ENCODE data around the gene FAAP100. TPM values are rescaled to one million over a fixed set of nuclear protein-coding genes. Genes with fewer than 3 reads are reported as not detected.

FAAP100 gene
- total RNA-seq, 1 experiment from 2014 or later, result 34.0 TPM

DNA sequence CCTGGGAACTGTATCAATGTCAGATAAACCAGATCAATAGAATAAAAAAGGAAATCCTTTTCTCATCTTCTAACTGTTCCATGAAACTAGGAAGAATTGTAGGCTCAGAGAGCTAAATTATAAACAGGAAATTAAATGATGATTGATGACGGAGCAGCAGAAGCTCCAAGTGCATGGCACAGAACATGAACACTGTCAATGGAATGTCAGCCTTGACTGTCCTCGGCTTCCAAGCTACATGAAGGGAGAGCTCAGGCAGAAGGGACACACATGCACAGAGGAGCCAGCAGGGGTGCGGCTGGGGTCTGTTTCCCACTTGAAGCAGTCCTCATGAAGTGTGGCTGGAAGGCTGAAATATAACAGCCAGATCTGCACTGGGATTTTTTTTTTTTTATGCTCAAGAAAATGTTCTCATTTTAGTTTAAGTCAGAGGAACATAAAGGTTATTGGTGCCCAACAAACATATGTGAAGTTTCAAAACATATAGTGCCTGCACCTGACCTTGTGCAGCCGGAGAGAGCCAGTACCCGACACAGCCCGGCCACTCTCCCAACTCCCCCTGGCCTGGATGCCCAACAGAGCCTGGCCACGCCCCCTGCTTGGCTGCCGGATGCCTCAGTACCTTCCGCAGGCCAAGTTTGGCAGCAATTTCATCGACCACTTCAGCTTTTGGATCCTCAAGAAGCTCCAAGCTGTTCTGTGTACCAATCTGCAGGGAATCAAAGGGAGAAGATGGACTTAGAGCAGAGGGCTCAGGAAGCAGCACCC, 47.8 kb upstream of the FAAP100 start:
- ChIA-PET POLR2A (ENCODE audit: unreplicated experiment) (interaction anchor here (0.6 kb wide), 1 partner anchor 36 kb away, joined by 3 read pairs; no protein-coding TSS in a partner anchor), CTCF (interaction anchor here (0.7 to 1.6 kb wide), 2 partner anchors 115 to 237 kb away, joined by 3 to 4 read pairs; no protein-coding TSS in a partner anchor)
- intact Hi-C loops (cut with micrococcal nuclease; ENCODE audit: unreplicated experiment), result no loop called here
- H3K9me2 ChIP-seq (ENCODE audit: insufficient read depth), result no peaks in the 10 kb centered on the region
- peaks cover 17% of the 10 kb centered on the region; the same call in 1 of the 2 replicates for H4K20me1 ChIP-seq (ENCODE audit: insufficient read depth)
- no peak for TF ChIP-seq CTCF (conservative IDR thresholded peaks at IDR 0.05)
- no peak for TF ChIP-seq EZH2 (IDR thresholded peaks at IDR 0.05; ENCODE audit: low read depth)
- peaks cover 20% of the 10 kb centered on the region for H3F3A ChIP-seq (ENCODE audit: insufficient read depth, low read depth)
- H3K4me1 ChIP-seq (replicated peaks; ENCODE audit: insufficient read depth), result no peaks in the 10 kb centered on the region
- peaks cover 11% of the 10 kb centered on the region; the same call in 1 of the 2 replicates for H3K79me2 ChIP-seq (ENCODE audit: low read depth)
- H3K4me2 ChIP-seq, result no peak overlapping the region
- BruUV-seq (replicated peaks), result no TSS peak
- H3K27me3 ChIP-seq (ENCODE audit: insufficient read depth, low read depth), result no peaks in the 10 kb centered on the region
- no peak overlapping the region for H2AFZ ChIP-seq
- H3K4me3 ChIP-seq, result no peak overlapping the region
- peaks cover 11% of the 10 kb centered on the region for H3K36me3 ChIP-seq (ENCODE audit: low read depth)
- H3K27ac ChIP-seq, result no peak overlapping the region
- DNase-seq, result no peak
- no peaks in the 10 kb centered on the region for H3K9me3 ChIP-seq (ENCODE audit: insufficient read depth, low read depth)

GRCh38 chr17:81593105-81593871, 41.1 kb upstream of the FAAP100 start:
- BruUV-seq (replicated peaks), result no TSS peak
- Histone ChIP-seq H3K27ac (no peak overlapping the region), H3K4me3 (no peak overlapping the region), H3K79me2 (ENCODE audit: low read depth) (no peaks in the 10 kb centered on the region), H3K27me3 (ENCODE audit: insufficient read depth, low read depth) (no peaks in the 10 kb centered on the region), H3K4me1 (replicated peaks; ENCODE audit: insufficient read depth) (no peaks in the 10 kb centered on the region), H3K9me2 (ENCODE audit: insufficient read depth) (no peaks in the 10 kb centered on the region), H4K20me1 (ENCODE audit: insufficient read depth) (peaks cover 11% of the 10 kb centered on the region), H3K36me3 (ENCODE audit: low read depth) (0 out of 2 replicates have a peak, but pooled peaks cover 4% of the 10 kb centered on the region), H3K9me3 (ENCODE audit: insufficient read depth, low read depth) (no peaks in the 10 kb centered on the region), H3F3A (ENCODE audit: insufficient read depth, low read depth) (peaks cover 7% of the 10 kb centered on the region), H2AFZ (no peak overlapping the region), H3K4me2 (no peak overlapping the region)
- TF ChIP-seq CTCF (conservative IDR thresholded peaks at IDR 0.05) (no peak), EZH2 (IDR thresholded peaks at IDR 0.05; ENCODE audit: low read depth) (no peak)
- no peak for DNase-seq
- POLR2A ChIA-PET (ENCODE audit: unreplicated experiment), result no interaction called here
- intact Hi-C loops (cut with micrococcal nuclease; ENCODE audit: unreplicated experiment), result no loop called here
- CTCF ChIA-PET, result no interaction called here

GRCh38 chr17:81591971-81592370, 39.8 kb upstream of the FAAP100 start:
- Histone ChIP-seq H2AFZ (no peak overlapping the region), H3K27me3 (ENCODE audit: insufficient read depth, low read depth) (no peaks in the 10 kb centered on the region), H3K79me2 (ENCODE audit: low read depth) (no peaks in the 10 kb centered on the region), H3K4me2 (no peak overlapping the region), H4K20me1 (ENCODE audit: insufficient read depth) (peaks cover 11% of the 10 kb centered on the region), H3F3A (ENCODE audit: insufficient read depth, low read depth) (peaks cover 7% of the 10 kb centered on the region), H3K4me1 (replicated peaks; ENCODE audit: insufficient read depth) (no peaks in the 10 kb centered on the region), H3K9me2 (ENCODE audit: insufficient read depth) (no peaks in the 10 kb centered on the region), H3K4me3 (no peak overlapping the region), H3K36me3 (ENCODE audit: low read depth) (0 out of 2 replicates have a peak, but pooled peaks cover 4% of the 10 kb centered on the region), H3K9me3 (ENCODE audit: insufficient read depth, low read depth) (no peaks in the 10 kb centered on the region), H3K27ac (no peak overlapping the region)
- TF ChIP-seq EZH2 (IDR thresholded peaks at IDR 0.05; ENCODE audit: low read depth) (no peak), CTCF (conservative IDR thresholded peaks at IDR 0.05) (no peak)
- ChIA-PET CTCF (no interaction called here), POLR2A (ENCODE audit: unreplicated experiment) (no interaction called here)
- no peak for DNase-seq
- no TSS peak for BruUV-seq (replicated peaks)
- intact Hi-C loops (cut with micrococcal nuclease; ENCODE audit: unreplicated experiment), result no loop called here
